ENCODE measurements around the gene IRGQ. TPM values are rescaled to one million over a fixed set of nuclear protein-coding genes. Genes with fewer than 3 reads are reported as not detected.

The IRGQ gene
- total and polyA plus RNA-seq, 2 donors = 4.4 to 7.5 TPM

GRCh38 chr19:43619262-43620060 lies 23.5 kb upstream of the IRGQ start, which contains the start of gene ZNF428:
Gene ZNF428 (minus strand): TSS chr19:43619629. CDS start chr19:43614304, 5,325 bp downstream.
- no peaks in the 10 kb centered on the region for H3K27me3 ChIP-seq (ENCODE audit: control insufficient read depth in 2 of 2, insufficient read depth in 1 of 2, low read length in 1 of 2)
- peaks cover 9 to 24% of the 10 kb centered on the region in 2 donors for H3K4me1 ChIP-seq (ENCODE audit: control insufficient read depth in 2 of 2, insufficient read depth in 2 of 2, low read length in 2 of 2)
- peak within 1 kb of the TSS; percentile 87 to 99 for H3K27ac ChIP-seq (ENCODE audit: low read depth in 1 of 2, low read length in 1 of 2)
- H3K4me3 ChIP-seq (ENCODE audit: low read length in 2 of 2) = peak within 1 kb of the TSS; percentile 81 to 94
- whole genome bisulfite sequencing = under 1% methylated on average over 81 of the region's 81 CpGs
- peak; percentile 62 to 94 (median 84) for DNase-seq (ENCODE audit: low read depth in 6 of 9, low spot score in 9 of 9)
- H3K36me3 ChIP-seq (ENCODE audit: control insufficient read depth in 2 of 2, insufficient read depth in 2 of 2, low read length in 1 of 2) = no peaks in the 10 kb centered on the region
- no peaks in the 10 kb centered on the region for H3K9me3 ChIP-seq (ENCODE audit: control insufficient read depth in 2 of 2, insufficient read depth in 1 of 2, low read length in 1 of 2)

GRCh38 chr19:43618921-43619261 lies 23.0 kb upstream of the IRGQ start:
- peaks cover 8 to 21% of the 10 kb centered on the region in 2 donors for H3K4me1 ChIP-seq (ENCODE audit: control insufficient read depth in 2 of 2, insufficient read depth in 2 of 2, low read length in 2 of 2)

GRCh38 chr19:43616954-43617353 lies 21.0 kb upstream of the IRGQ start:
- H3K36me3 ChIP-seq (ENCODE audit: control insufficient read depth in 2 of 2, insufficient read depth in 2 of 2, low read length in 1 of 2) = peaks cover 20 to 21% of the 10 kb centered on the region in 2 donors
- no peaks in the 10 kb centered on the region for H3K9me3 ChIP-seq (ENCODE audit: control insufficient read depth in 2 of 2, insufficient read depth in 1 of 2, low read length in 1 of 2)
- H3K4me3 ChIP-seq (ENCODE audit: low read length in 2 of 2) = no peak overlapping the region
- H3K27me3 ChIP-seq (ENCODE audit: control insufficient read depth in 2 of 2, insufficient read depth in 1 of 2, low read length in 1 of 2) = no peaks in the 10 kb centered on the region
- WGBS = 95% methylated on average over 6 of the region's 6 CpGs
- DNase-seq (ENCODE audit: low read depth in 6 of 9, low spot score in 9 of 9) = no peak
- H3K27ac ChIP-seq (ENCODE audit: low read depth in 1 of 2, low read length in 1 of 2) = no peak overlapping the region
- peaks cover 8 to 21% of the 10 kb centered on the region in 2 donors for H3K4me1 ChIP-seq (ENCODE audit: control insufficient read depth in 2 of 2, insufficient read depth in 2 of 2, low read length in 2 of 2)

More at GRCh38 chr19:43618921-43619261, 23.0 kb upstream of the IRGQ start:
- H3K36me3 ChIP-seq (ENCODE audit: control insufficient read depth in 2 of 2, insufficient read depth in 2 of 2, low read length in 1 of 2) = peaks cover 4% of the 10 kb centered on the region in 2 donors
- no peaks in the 10 kb centered on the region for H3K9me3 ChIP-seq (ENCODE audit: control insufficient read depth in 2 of 2, insufficient read depth in 1 of 2, low read length in 1 of 2)
- H3K27me3 ChIP-seq (ENCODE audit: control insufficient read depth in 2 of 2, insufficient read depth in 1 of 2, low read length in 1 of 2) = no peaks in the 10 kb centered on the region
- DNase-seq (ENCODE audit: low read depth in 6 of 9, low spot score in 9 of 9) = peak in 5 of 9 donors; percentile 60 to 87 (median 66)
- WGBS = under 1% methylated on average over 14 of the region's 14 CpGs
- peak overlapping the region; percentile 87 to 99 for H3K27ac ChIP-seq (ENCODE audit: low read depth in 1 of 2, low read length in 1 of 2)
- H3K4me3 ChIP-seq (ENCODE audit: low read length in 2 of 2) = peak overlapping the region; percentile 81 to 94

- peaks cover 24 to 26% of the 10 kb centered on the region in 2 donors for H3K36me3 ChIP-seq (ENCODE audit: control insufficient read depth in 2 of 2, insufficient read depth in 2 of 2, low read length in 1 of 2)
- no peak overlapping the region for H3K27ac ChIP-seq (ENCODE audit: low read depth in 1 of 2, low read length in 1 of 2)
- peaks cover 8 to 21% of the 10 kb centered on the region in 2 donors for H3K4me1 ChIP-seq (ENCODE audit: control insufficient read depth in 2 of 2, insufficient read depth in 2 of 2, low read length in 2 of 2)
- H3K4me3 ChIP-seq (ENCODE audit: low read length in 2 of 2) = no peak overlapping the region
- H3K27me3 ChIP-seq (ENCODE audit: control insufficient read depth in 2 of 2, insufficient read depth in 1 of 2, low read length in 1 of 2) = no peaks in the 10 kb centered on the region
- no peak for DNase-seq (ENCODE audit: low read depth in 6 of 9, low spot score in 9 of 9)
- WGBS = 100% methylated on average over 1 of the region's 1 CpG
- no peaks in the 10 kb centered on the region for H3K9me3 ChIP-seq (ENCODE audit: control insufficient read depth in 2 of 2, insufficient read depth in 1 of 2, low read length in 1 of 2)
Observed at GRCh38 chr19:43616306-43616705, 20.4 kb upstream of the IRGQ start.

- H3K36me3 ChIP-seq (ENCODE audit: control insufficient read depth in 2 of 2, insufficient read depth in 2 of 2, low read length in 1 of 2) = peaks cover 36 to 42% of the 10 kb centered on the region in 2 donors
- no peak for DNase-seq (ENCODE audit: low read depth in 6 of 9, low spot score in 9 of 9)
- H3K27ac ChIP-seq (ENCODE audit: low read depth in 1 of 2, low read length in 1 of 2) = no peak overlapping the region
- H3K4me1 ChIP-seq (ENCODE audit: control insufficient read depth in 2 of 2, insufficient read depth in 2 of 2, low read length in 2 of 2) = peaks cover 0 to 3% of the 10 kb centered on the region in 2 donors
- no peaks in the 10 kb centered on the region for H3K27me3 ChIP-seq (ENCODE audit: control insufficient read depth in 2 of 2, insufficient read depth in 1 of 2, low read length in 1 of 2)
- no peak overlapping the region for H3K4me3 ChIP-seq (ENCODE audit: low read length in 2 of 2)
- no peaks in the 10 kb centered on the region for H3K9me3 ChIP-seq (ENCODE audit: control insufficient read depth in 2 of 2, insufficient read depth in 1 of 2, low read length in 1 of 2)
- 98% methylated on average over 12 of the region's 12 CpGs for WGBS
Observed at GRCh38 chr19:43612374-43612773, 16.4 kb upstream of the IRGQ start.

DNA sequence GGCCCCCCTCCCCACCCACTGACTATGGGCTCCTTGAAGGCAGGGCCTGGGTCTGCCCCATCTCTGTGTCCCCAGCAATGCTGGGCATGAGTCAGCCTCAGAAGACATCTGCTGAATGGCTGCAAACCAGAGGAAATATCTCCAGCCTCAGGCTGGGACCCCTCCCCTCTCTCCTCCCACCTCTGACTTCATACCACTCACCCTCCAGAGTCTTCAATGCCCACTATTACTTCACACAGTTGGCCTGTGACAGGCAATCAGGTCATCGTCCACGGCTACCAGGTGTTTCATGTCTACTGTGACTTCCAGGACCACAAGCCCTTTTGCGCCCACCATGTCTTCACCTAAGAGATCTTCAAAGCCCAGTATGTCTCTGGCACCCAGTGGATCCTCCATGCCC lies 15.9 kb upstream of the IRGQ start, which contains the start of gene SRRM5:
Gene SRRM5 (plus strand): TSS at position 301 of the 400 bp plus-strand sequence. CDS start 34 bp downstream, at position 335.
- H3K27me3 ChIP-seq (ENCODE audit: control insufficient read depth in 2 of 2, insufficient read depth in 1 of 2, low read length in 1 of 2) = no peaks in the 10 kb centered on the region
- no peak within 1 kb of the TSS for H3K27ac ChIP-seq (ENCODE audit: low read depth in 1 of 2, low read length in 1 of 2)
- H3K9me3 ChIP-seq (ENCODE audit: control insufficient read depth in 2 of 2, insufficient read depth in 1 of 2, low read length in 1 of 2) = no peaks in the 10 kb centered on the region
- no peak for DNase-seq (ENCODE audit: low read depth in 6 of 9, low spot score in 9 of 9)
- 98% methylated on average over 3 of the region's 3 CpGs for WGBS
- H3K4me3 ChIP-seq (ENCODE audit: low read length in 2 of 2) = no peak within 1 kb of the TSS
- peaks cover 42 to 47% of the 10 kb centered on the region in 2 donors for H3K36me3 ChIP-seq (ENCODE audit: control insufficient read depth in 2 of 2, insufficient read depth in 2 of 2, low read length in 1 of 2)
- peaks cover 0 to 4% of the 10 kb centered on the region in 2 donors for H3K4me1 ChIP-seq (ENCODE audit: control insufficient read depth in 2 of 2, insufficient read depth in 2 of 2, low read length in 2 of 2)

DNA sequence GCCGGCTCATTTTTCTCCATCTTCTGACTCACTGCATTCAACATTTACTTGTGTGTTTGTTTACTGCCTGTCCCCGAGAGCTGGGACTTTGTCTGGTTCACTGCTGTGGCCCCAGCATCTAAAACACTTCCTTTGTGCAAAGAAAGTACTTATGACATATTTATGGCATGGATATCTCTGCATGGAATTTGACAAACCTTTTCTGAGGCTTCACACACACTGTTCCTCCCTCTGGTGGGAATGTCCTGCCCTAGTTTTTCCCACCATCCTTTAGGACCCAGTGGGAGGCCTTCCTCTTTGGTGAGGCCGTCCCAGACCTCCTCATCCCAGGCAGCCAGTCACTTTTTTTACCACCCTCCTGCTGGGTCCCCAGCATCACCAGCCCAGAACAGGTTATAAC lies 14.6 kb upstream of the IRGQ start:
- no peaks in the 10 kb centered on the region for H3K9me3 ChIP-seq (ENCODE audit: control insufficient read depth in 2 of 2, insufficient read depth in 1 of 2, low read length in 1 of 2)
- H3K4me1 ChIP-seq (ENCODE audit: control insufficient read depth in 2 of 2, insufficient read depth in 2 of 2, low read length in 2 of 2) = peaks cover 0 to 4% of the 10 kb centered on the region in 2 donors
- H3K4me3 ChIP-seq (ENCODE audit: low read length in 2 of 2) = no peak overlapping the region
- no peak overlapping the region for H3K27ac ChIP-seq (ENCODE audit: low read depth in 1 of 2, low read length in 1 of 2)
- no peak for DNase-seq (ENCODE audit: low read depth in 6 of 9, low spot score in 9 of 9)
- WGBS = 97% methylated on average over 3 of the region's 3 CpGs
- no peaks in the 10 kb centered on the region for H3K27me3 ChIP-seq (ENCODE audit: control insufficient read depth in 2 of 2, insufficient read depth in 1 of 2, low read length in 1 of 2)
- peaks cover 45 to 57% of the 10 kb centered on the region in 2 donors for H3K36me3 ChIP-seq (ENCODE audit: control insufficient read depth in 2 of 2, insufficient read depth in 2 of 2, low read length in 1 of 2)

- Histone ChIP-seq H3K36me3 (ENCODE audit: control insufficient read depth in 2 of 2, insufficient read depth in 2 of 2, low read length in 1 of 2) (peaks cover 45 to 57% of the 10 kb centered on the region in 2 donors), H3K9me3 (ENCODE audit: control insufficient read depth in 2 of 2, insufficient read depth in 1 of 2, low read length in 1 of 2) (no peaks in the 10 kb centered on the region), H3K27ac (ENCODE audit: low read depth in 1 of 2, low read length in 1 of 2) (no peak overlapping the region), H3K4me3 (ENCODE audit: low read length in 2 of 2) (no peak overlapping the region), H3K4me1 (ENCODE audit: control insufficient read depth in 2 of 2, insufficient read depth in 2 of 2, low read length in 2 of 2) (peaks cover 0 to 4% of the 10 kb centered on the region in 2 donors), H3K27me3 (ENCODE audit: control insufficient read depth in 2 of 2, insufficient read depth in 1 of 2, low read length in 1 of 2) (no peaks in the 10 kb centered on the region)
- no peak for DNase-seq (ENCODE audit: low read depth in 6 of 9, low spot score in 9 of 9)
- 92% methylated on average over 7 of the region's 7 CpGs for WGBS
Observed at GRCh38 chr19:43609872-43610271, 13.9 kb upstream of the IRGQ start.

All from thymus (tissue), 11 donors.